WTC11 (cell line): ENCODE results near the gene GDF2. TPM values are rescaled to one million over a fixed set of nuclear protein-coding genes. Genes with fewer than 3 reads are reported as not detected.

Experiments
- ATAC-seq: fragments of 200-7000 bp; cut with Tn5 transposase; 2 replicates; pipeline ENCODE4 v1.10.0; 2021; ENCODE audit warnings: mild to moderate bottlenecking, moderate library complexity
- CTCF ChIA-PET: fragments of 300-600 bp; sonication (Branson Sonifier 250); formaldehyde crosslinking; loops from one replicate; lab custom pipeline; 2021; ENCODE audit warnings: antibody characterized with exemption; lab: Charles Lee
- POLR2A ChIA-PET: fragments of 350-600 bp; sonication (Branson Sonifier 250); formaldehyde crosslinking; loops from one replicate; lab custom pipeline; 2021; ENCODE audit warnings: antibody characterized with exemption; lab: Charles Lee
- DNase-seq: peaks from one replicate; pipeline ENCODE4 v3.0.0; 2021; ENCODE audit warnings: low spot score
- H3K27ac Mint-ChIP-seq: 2 replicates; pipeline ENCODE4 v1.8.0; 2021; ENCODE audit warnings: mixed read lengths
- H3K27me3 Mint-ChIP-seq: 2 replicates; pipeline ENCODE4 v1.8.0; 2021; ENCODE audit warnings: low read depth, mild to moderate bottlenecking, moderate library complexity, mixed read lengths
- H3K36me3 Mint-ChIP-seq: 2 replicates; pipeline ENCODE4 v1.8.0; 2021; ENCODE audit warnings: mixed read lengths
- H3K4me1 Mint-ChIP-seq: 2 replicates; pipeline ENCODE4 v1.8.0; 2022; ENCODE audit warnings: mixed read lengths
- H3K4me3 Mint-ChIP-seq: 2 replicates; pipeline ENCODE4 v1.8.0; 2021; ENCODE audit warnings: mild to moderate bottlenecking, moderate library complexity, mixed read lengths
- H3K9me3 Mint-ChIP-seq: 2 replicates; pipeline ENCODE4 v1.8.0; 2021; ENCODE audit warnings: mixed read lengths
- AR ChIP-seq: fragments of 250-450 bp; sonication (Bioruptor Pico); IDR thresholded peaks from 2 replicates; pipeline ENCODE4 v1.9.0; 2021; ENCODE audit warnings: mild to moderate bottlenecking
- ARID4B ChIP-seq: sonication (generic); formaldehyde crosslinking; IDR thresholded peaks from 2 replicates; pipeline ENCODE4 v1.8.0; 2023; ENCODE audit warnings: missing genetic modification reagents, mild to moderate bottlenecking, borderline replicate concordance
- ATF3 ChIP-seq: sonication (generic); formaldehyde crosslinking; conservative IDR thresholded peaks from 2 replicates; pipeline ENCODE4 v1.8.1; 2022; ENCODE audit warnings: mild to moderate bottlenecking, missing genetic modification reagents
- CTCF ChIP-seq: fragments of 200-600 bp; IDR thresholded peaks from 2 replicates; pipeline ENCODE4 v1.8.0; 2022; ENCODE audit warnings: antibody characterized with exemption
- ELF4 ChIP-seq: sonication (generic); formaldehyde crosslinking; IDR thresholded peaks from 2 replicates; pipeline ENCODE4 v1.8.1; 2022; ENCODE audit warnings: low read depth, mild to moderate bottlenecking, moderate library complexity, missing genetic modification reagents
- HMGXB4 ChIP-seq: sonication (generic); formaldehyde crosslinking; IDR thresholded peaks from 2 replicates; pipeline ENCODE4 v1.8.1; 2023; ENCODE audit warnings: mild to moderate bottlenecking, moderate library complexity, missing genetic modification reagents
- JAZF1 ChIP-seq: fragments of 250-450 bp; sonication (Bioruptor Pico); IDR thresholded peaks from 2 replicates; pipeline ENCODE4 v1.9.0; 2021; ENCODE audit warnings: moderate library complexity, mild to moderate bottlenecking, inconsistent platforms
- MXD4 ChIP-seq: fragments of 250-450 bp; sonication (Bioruptor Pico); IDR thresholded peaks from 2 replicates; pipeline ENCODE4 v1.8.0; 2021; ENCODE audit warnings: mild to moderate bottlenecking, moderate library complexity, borderline replicate concordance
- MYBL2 ChIP-seq: sonication (generic); formaldehyde crosslinking; IDR thresholded peaks from 2 replicates; pipeline ENCODE4 v1.8.1; 2023; ENCODE audit warnings: mild to moderate bottlenecking, moderate library complexity, missing genetic modification reagents
- NFATC4 ChIP-seq: fragments of 250-450 bp; sonication (Bioruptor Pico); IDR thresholded peaks from 2 replicates; pipeline ENCODE4 v1.9.0; 2021; ENCODE audit warnings: mild to moderate bottlenecking
- NR2C2 ChIP-seq: sonication (generic); formaldehyde crosslinking; IDR thresholded peaks from 2 replicates; pipeline ENCODE4 v1.8.0; 2022; ENCODE audit warnings: mild to moderate bottlenecking, missing genetic modification reagents
- PRDM15 ChIP-seq: sonication (generic); formaldehyde crosslinking; IDR thresholded peaks from 2 replicates; pipeline ENCODE4 v1.8.0; 2022; ENCODE audit warnings: missing genetic modification reagents
- RORB ChIP-seq: fragments of 250-450 bp; sonication (Bioruptor Pico); IDR thresholded peaks from 2 replicates; pipeline ENCODE4 v1.9.0; 2021; ENCODE audit warnings: mild to moderate bottlenecking
- USF1 ChIP-seq: sonication (generic); formaldehyde crosslinking; IDR thresholded peaks from 2 replicates; pipeline ENCODE4 v1.8.0; 2022; ENCODE audit warnings: mild to moderate bottlenecking, missing genetic modification reagents
- ZNF263 ChIP-seq: sonication (generic); formaldehyde crosslinking; IDR thresholded peaks from 2 replicates; pipeline ENCODE4 v1.8.1; 2022; ENCODE audit warnings: low read depth, mild to moderate bottlenecking, moderate library complexity, missing genetic modification reagents
- total RNA-seq: library from RNA; stranded (reverse); gene quantifications from 3 replicates; pipeline ENCODE4 v1.2.3, GENCODE V29; 2021

The GDF2 gene
- total RNA-seq, 1 experiment from 2014 or later: not detected

GRCh38 chr10:47311193-47311931, 10.9 kb upstream of the GDF2 start (continued):
- TF ChIP-seq AR: no peak
- TF ChIP-seq PRDM15 (CRISPR knock-in tag): no peak
- no peak for TF ChIP-seq ATF3 (CRISPR knock-in tag)

GRCh38 chr10:47311932-47312662, 10.2 kb upstream of the GDF2 start:
- Mint-ChIP-seq H3K36me3 (no peaks in the 10 kb centered on the region), H3K9me3 (no peaks in the 10 kb centered on the region), H3K4me1 (peaks cover 25% of the 10 kb centered on the region), H3K27me3 (no peaks in the 10 kb centered on the region), H3K27ac (no peak overlapping the region), H3K4me3 (no peak overlapping the region)
- no peak for TF ChIP-seq NR2C2 (CRISPR knock-in tag)
- 0 out of 2 replicates have a peak, but pooled peaks have one; percentile 7 for TF ChIP-seq ARID4B (CRISPR knock-in tag)
- no peak for TF ChIP-seq NFATC4
- TF ChIP-seq ZNF263 (CRISPR knock-in tag): no peak
- TF ChIP-seq CTCF: peak; percentile 62; the same call in 1 of the 2 replicates
- TF ChIP-seq RORB (CRISPR knock-in tag): no peak
- TF ChIP-seq JAZF1 (CRISPR knock-in tag): no peak
- no peak for TF ChIP-seq ELF4 (CRISPR knock-in tag)
- TF ChIP-seq USF1 (CRISPR knock-in tag): no peak
- no peak for TF ChIP-seq HMGXB4
- no peak for TF ChIP-seq MYBL2 (CRISPR knock-in tag)
- TF ChIP-seq MXD4 (CRISPR knock-in tag): no peak
- CTCF ChIA-PET: interaction anchor here (0.6 to 3.9 kb wide), 44 partner anchors 9 to 319 kb away, joined by 3 to 69 read pairs (median 4); partner anchors contain the start of gene GDF10
- POLR2A ChIA-PET: no interaction called here
- DNase-seq: peak; percentile 89
- ATAC-seq: peak; percentile 87
